Muscle layer of colon (tissue), 2 donors: ENCODE measurements around the gene GALNT16.

Experiments used
- H3K27ac ChIP-seq: one replicate; pipeline ENCODE4 v1.7.0; 2013; ENCODE audit warnings: low read depth, mild to moderate bottlenecking, low read length, moderate library complexity
- H3K27me3 ChIP-seq, 2 donors: one replicate each; pipeline ENCODE4 v1.7.0; 2013; ENCODE audit warnings: low read length in 2 of 2, mild to moderate bottlenecking in 2 of 2; ENCODE audit not compliant: insufficient read depth in 2 of 2, control insufficient read depth in 1 of 2
- H3K36me3 ChIP-seq: one replicate; pipeline ENCODE4 v1.7.0; 2013; ENCODE audit warnings: mild to moderate bottlenecking, low read length; ENCODE audit not compliant: insufficient read depth
- H3K4me1 ChIP-seq: one replicate; pipeline ENCODE4 v1.7.0; 2013; ENCODE audit warnings: mild to moderate bottlenecking, low read length; ENCODE audit not compliant: insufficient read depth
- H3K4me3 ChIP-seq, 2 donors: one replicate each; pipeline ENCODE4 v1.7.0; 2013; ENCODE audit warnings: low read length in 2 of 2, low read depth in 1 of 2, mild to moderate bottlenecking in 1 of 2, moderate library complexity in 1 of 2
- H3K9ac ChIP-seq: one replicate; pipeline ENCODE4 v1.7.0; 2013; ENCODE audit warnings: low read length
- H3K9me3 ChIP-seq: one replicate; pipeline ENCODE4 v1.7.0; 2013; ENCODE audit warnings: mild to moderate bottlenecking, low read length
- donor health status: abdominal sarcoma.
- donor health status: Adenocarcinoma of cecum.

The GALNT16 gene

DNA sequence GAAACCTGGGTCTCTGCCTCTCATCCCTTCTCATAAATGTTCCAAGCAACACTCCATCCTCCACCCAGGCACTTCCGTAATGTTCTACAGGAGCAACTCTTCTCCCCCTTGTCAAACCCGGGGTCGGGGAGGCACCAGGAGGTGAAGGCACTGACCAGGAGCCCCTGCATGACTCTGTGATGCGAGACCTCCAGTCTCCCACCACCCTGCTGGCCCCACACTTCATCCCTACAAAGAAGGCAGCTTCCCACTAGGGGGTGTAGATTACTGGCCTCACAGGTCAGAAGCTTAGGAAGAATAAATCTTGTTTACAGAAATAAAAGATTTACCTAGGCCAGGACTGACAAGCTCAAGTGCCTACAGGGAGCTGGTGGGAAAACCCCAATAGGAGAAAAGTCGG, 90.9 kb downstream of the GALNT16 start:
- no peak overlapping the region for H3K4me3 ChIP-seq
- no peaks in the 10 kb centered on the region for H3K9me3 ChIP-seq
- no peaks in the 10 kb centered on the region for H3K36me3 ChIP-seq
- H3K27ac ChIP-seq: no peak overlapping the region
- no peak overlapping the region for H3K9ac ChIP-seq
- H3K4me1 ChIP-seq: peaks cover 12% of the 10 kb centered on the region
- H3K27me3 ChIP-seq: no peaks in the 10 kb centered on the region

DNA sequence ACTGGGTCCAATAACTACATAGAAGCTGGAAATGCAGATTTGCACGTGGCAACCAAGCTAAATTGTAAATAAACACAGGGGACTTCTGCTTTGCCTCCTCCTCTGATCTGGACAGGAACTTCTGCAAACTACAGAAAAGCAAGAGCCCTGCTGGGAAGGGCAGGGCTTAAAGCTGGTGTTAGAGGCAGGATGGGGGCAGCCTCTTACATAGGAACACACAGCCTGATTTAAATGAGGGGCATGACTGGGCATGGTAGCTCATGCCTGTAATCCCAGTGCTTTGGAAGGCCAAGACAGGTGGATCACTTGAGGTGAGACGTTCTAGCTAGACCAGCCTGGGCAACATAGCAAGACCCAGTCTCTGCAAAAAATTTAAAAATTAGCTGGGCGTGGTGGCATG, 91.4 kb downstream of the GALNT16 start:
- no peaks in the 10 kb centered on the region for H3K27me3 ChIP-seq
- no peak overlapping the region for H3K9ac ChIP-seq
- peaks cover 16% of the 10 kb centered on the region for H3K4me1 ChIP-seq
- no peaks in the 10 kb centered on the region for H3K36me3 ChIP-seq
- no peak overlapping the region for H3K27ac ChIP-seq
- H3K4me3 ChIP-seq: no peak overlapping the region
- H3K9me3 ChIP-seq: no peaks in the 10 kb centered on the region

DNA sequence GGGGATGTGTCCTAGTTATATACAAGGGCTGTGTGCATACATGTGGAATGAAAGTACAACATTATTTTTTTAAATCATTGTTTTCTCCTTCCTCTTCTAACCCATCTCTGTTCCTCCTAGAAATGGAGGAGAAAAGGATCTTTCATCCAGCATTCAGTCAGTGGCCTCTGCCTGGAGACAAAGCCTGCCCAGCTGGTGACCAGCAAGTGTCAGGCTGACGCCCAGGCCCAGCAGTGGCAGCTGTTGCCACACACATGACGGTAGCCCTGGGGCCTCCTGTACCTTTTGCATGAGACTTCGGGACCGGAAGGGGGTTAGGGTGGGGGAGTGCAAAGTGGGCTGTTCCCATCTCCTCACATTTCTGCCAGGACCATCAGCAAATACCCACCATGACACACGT, 92.0 kb downstream of the GALNT16 start:
- H3K9ac ChIP-seq: no peak overlapping the region
- H3K27ac ChIP-seq: no peak overlapping the region
- H3K4me1 ChIP-seq: peaks cover 16% of the 10 kb centered on the region
- H3K36me3 ChIP-seq: no peaks in the 10 kb centered on the region
- H3K4me3 ChIP-seq: no peak overlapping the region
- no peaks in the 10 kb centered on the region for H3K27me3 ChIP-seq
- no peaks in the 10 kb centered on the region for H3K9me3 ChIP-seq

DNA sequence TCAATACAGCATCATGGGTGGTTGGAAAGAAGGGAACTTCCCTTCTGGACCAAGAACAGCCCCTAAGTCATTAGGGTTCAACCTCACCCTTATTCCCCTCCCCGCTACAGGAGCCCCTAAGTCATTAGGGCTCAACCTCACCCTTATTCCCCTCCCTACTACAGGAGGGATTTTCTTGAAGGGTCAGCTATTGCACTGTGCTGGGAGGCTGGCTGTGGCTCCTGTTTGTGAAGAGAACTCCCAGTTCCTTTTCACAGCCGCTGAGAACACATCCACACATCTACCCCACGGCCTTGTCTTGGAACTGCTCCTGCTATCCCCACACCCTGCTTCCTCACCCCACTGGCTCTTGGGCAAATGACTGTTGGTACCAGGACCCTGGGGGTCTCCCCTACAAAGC, 93.2 kb downstream of the GALNT16 start:
- Histone ChIP-seq H3K36me3 (no peaks in the 10 kb centered on the region), H3K4me1 (peaks cover 16% of the 10 kb centered on the region), H3K27ac (no peak overlapping the region)

DNA sequence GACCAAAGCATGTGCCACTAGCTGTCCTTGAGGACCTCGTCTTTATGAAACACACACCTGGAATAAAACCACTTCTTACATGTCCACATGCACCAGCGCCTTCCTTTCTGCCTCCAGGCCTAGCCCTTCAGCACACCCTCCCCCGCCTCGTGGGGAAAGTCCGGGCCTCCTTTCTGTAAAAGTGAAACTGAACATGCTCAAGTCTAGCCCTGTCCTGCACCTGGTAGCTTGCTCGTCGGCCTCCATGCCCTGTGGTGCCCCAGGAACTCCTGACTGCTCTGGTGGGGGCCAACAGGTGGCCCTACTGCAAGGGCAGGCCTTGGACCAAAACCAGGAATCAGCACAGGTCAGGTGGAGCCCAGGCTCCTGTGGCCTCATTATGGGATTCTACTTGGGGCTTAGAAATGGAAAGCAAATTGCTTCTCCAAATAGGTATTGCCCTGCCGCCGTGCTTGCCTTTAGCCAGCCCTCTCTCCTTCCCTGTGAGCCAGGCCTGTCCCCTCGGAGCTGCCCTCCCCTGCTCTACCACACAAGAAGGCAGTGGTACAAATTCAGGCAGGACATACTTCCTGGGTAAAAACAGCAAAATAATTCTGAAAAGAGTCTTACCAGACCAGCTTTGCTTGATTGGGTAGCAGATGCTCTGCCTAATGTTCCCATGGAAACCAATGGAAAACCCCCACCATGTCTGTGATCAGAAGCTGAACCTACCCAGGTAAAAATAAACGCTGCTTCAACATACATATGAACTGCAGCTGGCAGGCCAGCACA, 94.6 kb downstream of the GALNT16 start:
- no peak overlapping the region for H3K9ac ChIP-seq
- H3K4me1 ChIP-seq: peaks cover 16% of the 10 kb centered on the region
- H3K9me3 ChIP-seq: no peaks in the 10 kb centered on the region
- no peaks in the 10 kb centered on the region for H3K36me3 ChIP-seq
- H3K27me3 ChIP-seq: no peaks in the 10 kb centered on the region
- no peak overlapping the region for H3K4me3 ChIP-seq
- no peak overlapping the region for H3K27ac ChIP-seq

More for the DNA sequence above, 93.2 kb downstream of the GALNT16 start:
- H3K9ac ChIP-seq: no peak overlapping the region
- H3K27me3 ChIP-seq: no peaks in the 10 kb centered on the region
- H3K4me3 ChIP-seq: no peak overlapping the region
- H3K9me3 ChIP-seq: no peaks in the 10 kb centered on the region

DNA sequence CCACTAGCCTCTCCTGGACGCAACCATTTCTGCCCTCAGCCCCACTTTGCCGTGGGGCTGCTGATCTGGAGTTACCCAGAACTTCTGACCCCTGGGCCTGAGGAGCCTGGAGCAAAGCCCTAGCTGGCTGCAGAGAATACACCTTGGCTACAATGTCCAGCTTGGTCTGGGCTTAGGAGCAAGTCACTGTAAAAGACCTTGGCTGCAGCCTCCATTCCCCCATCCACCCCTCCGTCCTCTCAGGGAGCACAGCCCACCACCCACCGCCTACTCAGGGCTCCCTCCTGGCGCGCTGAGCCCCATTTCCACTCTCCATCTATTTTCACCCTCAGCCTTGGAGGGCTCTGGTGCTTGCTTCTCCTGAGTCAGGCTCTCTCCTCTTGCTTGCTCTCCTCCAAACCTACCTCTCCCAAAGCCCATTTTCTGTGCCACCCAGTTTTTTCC, 95.2 kb downstream of the GALNT16 start:
- H3K4me1 ChIP-seq: peaks cover 16% of the 10 kb centered on the region
- H3K9ac ChIP-seq: no peak overlapping the region
- no peaks in the 10 kb centered on the region for H3K9me3 ChIP-seq
- peak overlapping the region; percentile 14 for H3K27ac ChIP-seq
- H3K36me3 ChIP-seq: no peaks in the 10 kb centered on the region
- no peak overlapping the region for H3K4me3 ChIP-seq
- H3K27me3 ChIP-seq: no peaks in the 10 kb centered on the region

DNA sequence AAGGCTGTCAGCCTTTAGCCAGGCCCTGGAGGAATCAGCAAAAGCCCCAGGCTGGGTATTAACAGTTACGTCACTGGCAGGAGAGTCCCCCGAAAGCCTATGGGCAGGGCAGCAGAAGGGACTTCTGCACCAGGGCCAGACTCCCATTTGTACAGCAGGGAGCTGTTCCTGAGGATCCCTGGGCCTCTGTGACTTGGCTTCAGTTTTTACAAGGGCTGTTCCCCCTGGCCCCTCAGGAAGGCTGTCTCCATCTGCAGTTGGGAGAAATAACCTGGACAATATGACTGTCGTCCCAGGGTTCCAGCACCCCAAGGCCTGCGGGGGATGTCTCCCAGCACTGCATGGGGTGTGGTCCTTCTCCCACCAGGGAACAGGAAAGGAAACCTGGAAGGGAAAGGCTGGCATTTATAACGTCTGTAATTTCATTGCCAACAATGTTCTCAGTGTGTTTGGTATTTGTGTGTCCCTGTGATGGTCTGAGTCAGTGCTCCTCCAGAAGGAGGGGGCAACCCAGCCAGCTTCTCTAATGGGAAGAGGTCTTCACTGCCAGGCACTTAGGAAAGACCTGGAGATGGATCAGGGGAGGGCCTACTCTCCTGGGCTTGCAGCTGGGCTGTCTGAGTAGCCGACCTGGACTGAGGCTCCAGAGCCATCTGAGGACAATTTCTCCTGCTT, 95.8 kb downstream of the GALNT16 start:
- Histone ChIP-seq H3K9me3 (no peaks in the 10 kb centered on the region), H3K27me3 (no peaks in the 10 kb centered on the region), H3K4me1 (peaks cover 16% of the 10 kb centered on the region), H3K36me3 (no peaks in the 10 kb centered on the region), H3K4me3 (no peak overlapping the region), H3K9ac (no peak overlapping the region), H3K27ac (peak overlapping the region; percentile 21)

DNA sequence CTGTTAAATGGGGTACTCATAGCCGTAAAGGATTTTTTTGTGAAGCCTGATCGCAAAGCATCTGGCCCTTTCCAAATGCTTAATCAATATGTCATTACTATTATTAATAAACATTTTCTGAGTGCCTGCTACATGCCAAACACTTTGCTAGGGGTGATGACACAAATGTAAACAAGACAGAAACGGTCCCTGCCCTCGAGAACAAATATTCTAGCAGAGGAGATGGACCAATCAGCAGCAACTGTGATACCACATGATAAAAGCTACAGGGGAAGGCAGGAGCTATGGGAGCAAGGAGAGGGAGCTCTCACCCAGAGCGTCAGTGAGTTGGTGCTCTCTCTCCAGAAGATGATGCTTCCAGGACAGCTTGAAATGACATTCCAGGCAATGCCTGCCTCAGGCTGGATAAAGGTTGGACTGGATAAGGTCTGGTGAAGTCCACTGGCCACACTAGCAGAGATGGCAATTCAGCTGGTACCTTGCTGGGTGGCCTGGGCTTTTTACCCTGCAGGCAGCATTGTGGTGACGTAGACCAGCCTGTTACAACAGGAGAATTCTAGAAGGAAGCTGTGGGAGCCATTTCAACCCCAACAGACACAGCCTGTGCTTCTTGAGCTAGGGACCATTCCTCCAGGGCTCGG, 97.1 kb downstream of the GALNT16 start:
- no peak overlapping the region for H3K9ac ChIP-seq
- H3K36me3 ChIP-seq: no peaks in the 10 kb centered on the region
- no peaks in the 10 kb centered on the region for H3K9me3 ChIP-seq
- H3K4me1 ChIP-seq: peaks cover 16% of the 10 kb centered on the region
- H3K4me3 ChIP-seq: no peak overlapping the region
- no peaks in the 10 kb centered on the region for H3K27me3 ChIP-seq
- no peak overlapping the region for H3K27ac ChIP-seq

DNA sequence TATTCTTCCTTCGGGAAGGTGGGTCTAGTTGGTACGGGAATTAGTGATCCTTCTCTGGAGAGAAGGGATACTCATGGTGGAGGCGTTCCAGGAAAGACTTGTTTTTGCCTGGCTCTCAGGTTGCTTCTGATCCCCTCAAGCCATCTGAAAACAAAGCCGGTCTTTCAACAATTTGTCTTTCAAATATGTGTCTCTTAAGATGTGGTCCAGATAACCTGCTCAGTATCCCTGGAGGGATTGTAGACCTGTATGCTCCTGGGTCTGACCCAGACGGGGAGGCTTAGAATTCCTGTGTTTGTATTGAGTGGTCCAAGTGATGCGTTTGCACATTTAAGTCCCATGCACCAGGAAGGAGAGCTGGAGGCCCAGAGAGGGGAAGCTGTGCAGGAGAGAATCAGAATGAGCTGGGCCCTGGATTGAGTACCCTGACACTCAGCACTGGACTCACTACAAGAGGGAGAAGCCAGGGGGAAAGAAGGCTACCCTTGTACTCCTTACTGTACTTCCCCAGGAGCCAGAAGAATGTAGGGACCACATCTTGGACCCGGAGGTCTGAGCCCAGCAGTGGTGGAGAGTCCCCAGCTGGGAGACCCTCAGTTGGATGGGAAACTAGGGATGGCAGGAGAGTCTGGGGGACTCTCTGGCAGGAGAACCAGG, 97.7 kb downstream of the GALNT16 start:
- peaks cover 16% of the 10 kb centered on the region for H3K4me1 ChIP-seq
- no peaks in the 10 kb centered on the region for H3K36me3 ChIP-seq
- no peaks in the 10 kb centered on the region for H3K9me3 ChIP-seq
- H3K27me3 ChIP-seq: no peaks in the 10 kb centered on the region
- H3K4me3 ChIP-seq: no peak overlapping the region
- H3K9ac ChIP-seq: no peak overlapping the region
- no peak overlapping the region for H3K27ac ChIP-seq

DNA sequence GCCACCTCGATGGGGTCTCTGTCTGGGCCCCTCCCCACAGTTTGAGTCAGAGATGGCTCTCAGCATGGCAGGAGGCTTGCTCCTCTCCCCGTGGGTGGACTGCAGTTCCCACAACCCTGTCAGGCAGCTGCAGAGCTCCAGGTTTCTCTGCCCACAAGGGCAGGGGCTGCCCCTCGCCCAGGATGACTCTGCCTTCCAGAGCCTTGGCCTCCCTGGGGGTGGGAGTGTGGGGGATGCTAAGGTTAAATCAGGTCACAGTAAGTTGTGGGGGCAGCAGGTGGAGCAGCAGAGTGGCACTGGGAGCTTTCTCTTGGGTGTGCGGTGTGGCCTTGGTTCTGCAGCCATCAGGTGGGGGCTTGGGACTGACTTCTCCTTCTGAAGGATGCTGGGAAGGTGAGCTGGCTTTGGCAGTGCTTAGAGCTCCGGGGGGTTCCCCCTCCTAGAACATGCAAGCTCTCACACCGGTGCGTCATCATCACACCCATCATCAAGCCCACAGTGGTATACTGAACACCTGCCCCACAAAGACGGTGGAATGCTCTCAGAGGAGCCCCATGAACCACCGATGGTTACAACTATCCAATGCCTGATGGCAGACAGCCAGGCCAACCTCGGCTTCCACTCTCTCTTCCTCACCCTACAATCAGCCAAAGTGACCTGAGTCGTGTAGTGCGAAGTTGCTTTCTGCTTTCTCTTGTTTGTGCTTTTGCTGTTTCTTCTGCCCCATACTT, 98.4 kb downstream of the GALNT16 start:
- Histone ChIP-seq H3K4me1 (peaks cover 16% of the 10 kb centered on the region), H3K36me3 (no peaks in the 10 kb centered on the region), H3K27me3 (no peaks in the 10 kb centered on the region), H3K9me3 (no peaks in the 10 kb centered on the region), H3K9ac (no peak overlapping the region), H3K27ac (no peak overlapping the region), H3K4me3 (no peak overlapping the region)

DNA sequence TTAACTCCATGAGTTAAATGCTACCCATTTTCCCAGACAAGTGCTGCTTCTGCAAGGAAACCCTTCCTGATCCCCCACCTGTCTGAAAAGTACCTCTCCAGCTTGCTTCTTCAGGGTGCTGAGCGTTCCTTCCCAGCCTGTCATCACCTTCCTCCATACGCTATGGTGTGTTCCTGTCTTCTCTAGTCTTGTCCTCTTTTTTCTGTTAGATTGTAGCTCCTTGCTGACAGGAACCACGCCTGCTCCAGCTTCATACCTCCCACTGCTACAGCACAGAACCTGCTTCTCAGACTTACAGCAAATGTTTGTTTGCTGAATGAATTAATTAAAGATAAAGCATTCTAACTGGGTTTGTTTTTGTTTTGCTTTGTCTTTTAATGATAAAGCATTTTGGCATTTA, 99.0 kb downstream of the GALNT16 start:
- H3K9ac ChIP-seq: no peak overlapping the region
- no peak overlapping the region for H3K4me3 ChIP-seq
- no peak overlapping the region for H3K27ac ChIP-seq
- peaks cover 16% of the 10 kb centered on the region for H3K4me1 ChIP-seq
- H3K36me3 ChIP-seq: no peaks in the 10 kb centered on the region
- no peaks in the 10 kb centered on the region for H3K9me3 ChIP-seq
- H3K27me3 ChIP-seq: no peaks in the 10 kb centered on the region
